ENCODE measurements around the gene NPBWR2. TPM values are rescaled to one million over a fixed set of nuclear protein-coding genes. Genes with fewer than 3 reads are reported as not detected.

Gene NPBWR2
- total and polyA plus RNA-seq, 9 of the 15 experiments (the other 6 are each of a cell fraction or from before 2014, with no cell fraction given), result not detected

- no peak for ATAC-seq
- POLR2A ChIA-PET, result interaction anchor here (0.8 to 1.4 kb wide), 2 partner anchors 9 to 10 kb away, joined by 3 to 4 read pairs; no protein-coding TSS in a partner anchor
- no TSS peak for BruUV-seq (replicated peaks)
- TF ChIP-seq ZNF277 (CRISPR knock-in tag; IDR thresholded peaks at IDR 0.05; ENCODE audit: borderline replicate concordance) (no peak), KLF1 (tag; IDR thresholded peaks at IDR 0.05) (no peak), MNT (conservative IDR thresholded peaks at IDR 0.05) (no peak), MYC (IDR thresholded peaks at IDR 0.05; ENCODE audit: low read depth, low read length) (no peak), MYC (CRISPR knock-in tag; IDR thresholded peaks at IDR 0.05; ENCODE audit: borderline replicate concordance, low read depth) (no peak), POLR2G (IDR thresholded peaks at IDR 0.05; ENCODE audit: low read depth, low read length) (0 out of 2 replicates have a peak, but pooled peaks have one; percentile 25), ETV6 (IDR thresholded peaks at IDR 0.05; ENCODE audit: borderline replicate concordance in 1 of 2, low read depth in 2 of 2, low read length in 1 of 2) (no peak), ETV6 (CRISPR knock-in tag; IDR thresholded peaks at IDR 0.05; ENCODE audit: borderline replicate concordance) (no peak), HMG20B (CRISPR knock-in tag; IDR thresholded peaks at IDR 0.05) (no peak), ZNF121 (CRISPR knock-in tag; conservative IDR thresholded peaks at IDR 0.05) (no peak), FOXA1 (IDR thresholded peaks at IDR 0.05; ENCODE audit: borderline replicate concordance) (no peak), PTTG1 (tag; IDR thresholded peaks at IDR 0.05; ENCODE audit: low read depth) (no peak), ZBTB33 (CRISPR knock-in tag; IDR thresholded peaks at IDR 0.05) (no peak), KDM5B (IDR thresholded peaks at IDR 0.05; ENCODE audit: insufficient replicate concordance, low read depth, low read length) (peak; percentile 17), CCAR2 (IDR thresholded peaks at IDR 0.05; ENCODE audit: low read depth, low read length) (no peak), TFAP4 (CRISPR knock-in tag; IDR thresholded peaks at IDR 0.05; ENCODE audit: borderline replicate concordance) (peak; percentile 17; the same call in 1 of the 2 replicates)
Observed at GRCh38 chr20:64064145-64064698, 43.1 kb downstream of the NPBWR2 start.

More at GRCh38 chr20:64064145-64064698, 43.1 kb downstream of the NPBWR2 start:
- in situ Hi-C loops (cut with MboI), result no loop called here
- 53% methylated on average over 11 of the region's 12 CpGs for WGBS (ENCODE audit: insufficient coverage, low coverage, missing lambda C conversion rate)
- CTCF ChIA-PET (ENCODE audit: low intra/inter-chr PET ratio), result no interaction called here
- FAIRE-seq (no peak), DNase-seq (ENCODE audit: extremely low read depth in 1 of 4, low spot score in 3 of 4) (no peak)
- H3K9me3 ChIP-seq (replicated peaks; ENCODE audit: control insufficient read depth, insufficient read depth, low read depth, low read length), result no peaks in the 10 kb centered on the region
- H3K27ac ChIP-seq (ENCODE audit: extremely low read depth, low read depth, low read length), result no peak overlapping the region
- peak overlapping the region; percentile 80 for H3K4me2 ChIP-seq (ENCODE audit: insufficient read depth, low read length)
- H3K9me1 ChIP-seq (ENCODE audit: control insufficient read depth, insufficient read depth, low read length), result peaks cover 3% of the 10 kb centered on the region
- intact Hi-C loops (cut with micrococcal nuclease), result no loop called here
- H3K4me3 ChIP-seq, result peak overlapping the region; percentile 97; the same call in 1 of the 2 replicates
- no peak overlapping the region for H2AFZ ChIP-seq (ENCODE audit: low read depth, low read length)
- H4K20me1 ChIP-seq (replicated peaks; ENCODE audit: control insufficient read depth, insufficient read depth, low read length), result no peaks in the 10 kb centered on the region
- no peaks in the 10 kb centered on the region for H3K27me3 ChIP-seq (ENCODE audit: control insufficient read depth in 2 of 2, insufficient read depth in 2 of 2, low read length in 2 of 2)
- H3K9ac ChIP-seq (ENCODE audit: insufficient read depth in 1 of 2, low read depth in 2 of 2, low read length in 2 of 2), result peak overlapping the region in 1 of 2 experiments; percentile 37; a peak in 1 of 4 replicates
- H3K79me2 ChIP-seq (ENCODE audit: control insufficient read depth, insufficient read depth, low read length), result peaks cover 4% of the 10 kb centered on the region; the same call in 2 of the 3 replicates
- peaks cover 34 to 70% of the 10 kb centered on the region in 2 experiments for H3K4me1 ChIP-seq (replicated peaks in 1 of 2; ENCODE audit: control insufficient read depth in 2 of 2, insufficient read depth in 2 of 2, low read length in 2 of 2)
- no peaks in the 10 kb centered on the region for H3K36me3 ChIP-seq (ENCODE audit: control insufficient read depth, insufficient read depth, low read length)
